Left forelimb (tissue), 1 donor: ENCODE results near the gene ADCY5.

Experiments used
- DNase-seq: peaks from one replicate; pipeline ENCODE4 v3.0.0-alpha.2; 2018; ENCODE audit warnings: low spot score

ADCY5 gene

DNA sequence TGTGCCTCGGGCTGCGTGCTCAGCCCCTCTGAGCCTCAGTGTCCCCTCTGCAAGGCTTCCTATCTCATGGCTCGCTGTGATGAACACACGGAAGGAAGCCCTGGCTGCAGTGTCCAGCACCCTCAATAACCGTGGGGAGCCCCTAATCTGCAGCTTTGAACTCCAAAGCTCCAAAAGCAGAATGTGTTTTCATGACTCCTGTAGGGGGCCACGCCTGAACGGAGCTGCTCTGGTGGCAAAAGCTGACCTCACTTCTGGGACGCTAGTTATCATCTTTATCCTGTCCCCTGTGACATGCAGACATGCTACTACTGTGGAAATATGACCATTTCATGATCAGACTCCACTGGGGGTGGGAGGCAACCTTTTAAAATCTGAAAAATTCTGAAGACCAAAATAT lies 148.3 kb downstream of the ADCY5 start:
- no peak for DNase-seq

DNA sequence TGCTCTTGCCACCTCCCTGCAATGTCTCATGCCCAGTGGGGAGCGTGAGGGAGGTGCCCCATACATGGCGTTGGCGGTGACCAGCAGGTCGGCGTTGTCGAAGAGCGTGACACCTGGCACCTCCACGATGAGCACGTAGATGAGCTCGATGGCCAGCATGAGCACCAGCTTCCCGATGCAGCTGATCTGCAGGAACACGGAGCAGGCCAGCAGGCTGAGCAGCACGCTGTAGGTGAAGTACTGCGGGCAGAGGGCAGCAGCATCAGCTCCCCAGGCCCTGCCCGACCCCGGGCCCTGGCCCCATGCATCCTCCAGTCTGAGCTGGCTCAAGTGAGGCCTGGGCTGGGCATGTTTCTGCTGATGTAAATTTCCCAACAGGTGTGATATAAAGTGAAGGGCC lies 148.8 kb downstream of the ADCY5 start:
- no peak for DNase-seq

DNA sequence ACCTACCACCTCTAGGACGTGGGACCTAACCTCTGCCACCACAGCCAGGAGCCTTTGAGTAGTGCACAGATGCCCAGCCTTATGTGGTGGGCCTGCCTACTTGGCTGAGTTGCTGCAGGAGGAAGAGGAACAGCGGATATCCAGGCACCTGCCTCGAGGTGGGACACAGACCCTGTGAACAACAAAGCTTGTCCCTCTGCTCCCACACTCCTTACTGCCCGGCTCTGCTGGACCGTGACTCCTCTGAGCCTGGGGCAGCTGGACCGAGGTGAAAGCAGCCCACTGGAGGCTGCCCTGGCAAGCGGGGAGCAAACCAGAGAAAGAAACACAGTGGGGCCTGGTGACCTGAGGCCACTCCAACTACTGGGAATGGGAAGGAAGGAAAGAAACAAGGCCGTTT lies 149.3 kb downstream of the ADCY5 start:
- DNase-seq = no peak

DNA sequence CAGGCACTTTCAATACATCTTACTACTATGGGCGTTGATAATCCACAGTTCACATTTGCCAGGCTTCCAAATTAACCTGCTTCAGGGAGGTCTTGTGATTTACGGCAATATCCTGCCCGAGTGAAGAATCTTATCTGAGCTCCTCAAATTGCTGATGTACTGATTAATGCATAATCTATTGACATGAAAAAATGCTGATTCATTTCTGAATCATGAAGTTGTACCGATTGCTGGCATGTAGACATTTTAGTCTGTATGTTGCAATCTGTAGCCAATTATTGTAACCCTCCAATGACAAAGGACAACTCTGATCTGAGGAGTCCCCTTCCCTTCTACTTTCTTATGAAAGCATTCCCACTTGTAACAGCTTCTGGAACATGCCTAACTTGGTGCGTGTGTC lies 150.0 kb downstream of the ADCY5 start:
- DNase-seq = no peak

DNA sequence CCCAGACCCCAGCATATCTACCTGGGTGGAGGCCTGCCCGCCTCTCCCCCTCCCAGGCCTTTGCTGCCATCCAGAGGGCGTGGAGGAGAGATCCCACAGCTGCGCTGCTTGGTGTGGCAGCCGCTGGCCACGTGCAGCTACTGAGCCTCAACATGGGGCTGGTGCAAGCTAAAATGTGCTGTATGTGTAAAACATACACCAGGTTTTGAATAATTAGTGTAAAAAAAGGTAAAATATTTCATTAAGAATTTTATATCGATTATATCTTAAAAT lies 151.3 kb downstream of the ADCY5 start:
- DNase-seq = no peak

DNA sequence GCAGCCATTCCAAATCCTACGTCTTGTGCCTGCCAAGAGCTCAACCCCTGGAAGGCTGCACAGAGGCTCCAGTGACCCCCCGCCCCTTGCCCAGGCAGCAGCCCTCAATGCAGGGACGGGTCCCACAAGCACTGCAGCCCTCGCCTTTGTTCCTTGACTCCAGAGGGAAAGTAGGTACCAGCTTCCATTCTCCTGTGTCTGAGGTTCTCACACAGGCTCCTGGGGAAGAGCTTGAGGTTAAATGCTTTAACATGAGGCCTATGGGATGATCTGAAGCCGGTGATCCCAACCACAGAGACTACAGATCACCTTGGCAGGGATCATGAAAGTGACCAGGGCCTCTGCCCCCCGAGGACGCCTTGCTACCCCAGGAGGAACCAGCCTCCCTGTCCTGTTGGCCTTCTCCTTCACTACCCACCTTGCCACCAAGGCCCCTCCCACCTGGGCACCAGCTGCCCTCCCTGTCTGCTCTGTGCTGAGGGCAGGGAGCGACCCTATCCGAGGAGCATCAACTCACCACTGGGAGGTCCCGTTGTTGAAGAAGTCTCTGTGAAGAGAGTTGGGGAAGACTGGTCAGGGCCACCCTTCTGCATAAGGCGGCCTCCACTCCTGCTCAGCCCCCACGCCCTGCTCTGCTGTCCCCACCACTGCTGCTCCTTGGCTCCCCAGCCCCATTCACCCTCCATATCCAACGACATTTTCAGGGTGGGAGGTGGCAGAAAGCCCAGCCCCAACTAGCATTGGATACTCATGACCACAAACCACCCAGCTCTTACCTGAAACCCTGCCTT lies 151.9 kb downstream of the ADCY5 start:
- DNase-seq = no peak

DNA sequence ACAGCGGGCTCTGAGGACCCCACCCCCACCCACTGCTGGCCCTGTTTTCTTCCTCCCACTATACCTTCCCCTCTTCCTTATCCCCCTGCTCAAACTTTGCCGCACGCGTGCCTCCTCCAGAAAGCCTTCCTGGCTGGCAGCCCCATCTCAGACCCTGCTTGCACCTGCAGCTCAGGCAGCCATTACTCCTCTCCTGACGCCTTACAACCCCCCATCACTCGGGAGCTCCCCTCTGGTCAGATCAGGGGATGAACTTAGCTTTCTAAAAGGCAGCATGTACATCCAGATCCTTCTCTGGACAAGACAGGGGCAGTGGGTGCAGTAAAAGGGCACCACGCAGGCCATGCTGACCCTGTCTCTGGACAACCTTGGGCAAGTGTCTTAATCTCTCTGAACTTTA lies 152.6 kb downstream of the ADCY5 start:
- DNase-seq = no peak

DNA sequence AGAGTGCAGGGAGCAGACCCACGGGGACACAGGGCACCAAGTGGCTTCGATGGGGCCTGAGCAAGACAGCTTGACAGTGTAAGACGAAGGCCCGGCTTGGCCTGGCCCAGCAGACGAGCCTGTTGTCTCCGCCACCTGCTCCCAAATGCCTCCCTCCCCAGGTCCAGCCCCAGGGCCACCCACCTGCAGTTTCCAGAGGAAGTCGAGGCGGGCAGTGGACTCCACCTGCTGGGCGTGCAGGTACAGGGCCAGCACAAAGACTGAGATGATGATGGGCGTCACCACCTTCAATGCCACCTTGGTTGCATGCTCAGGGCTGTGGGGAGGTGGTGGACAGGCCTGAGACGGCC lies 153.0 kb downstream of the ADCY5 start:
- no peak for DNase-seq

DNA sequence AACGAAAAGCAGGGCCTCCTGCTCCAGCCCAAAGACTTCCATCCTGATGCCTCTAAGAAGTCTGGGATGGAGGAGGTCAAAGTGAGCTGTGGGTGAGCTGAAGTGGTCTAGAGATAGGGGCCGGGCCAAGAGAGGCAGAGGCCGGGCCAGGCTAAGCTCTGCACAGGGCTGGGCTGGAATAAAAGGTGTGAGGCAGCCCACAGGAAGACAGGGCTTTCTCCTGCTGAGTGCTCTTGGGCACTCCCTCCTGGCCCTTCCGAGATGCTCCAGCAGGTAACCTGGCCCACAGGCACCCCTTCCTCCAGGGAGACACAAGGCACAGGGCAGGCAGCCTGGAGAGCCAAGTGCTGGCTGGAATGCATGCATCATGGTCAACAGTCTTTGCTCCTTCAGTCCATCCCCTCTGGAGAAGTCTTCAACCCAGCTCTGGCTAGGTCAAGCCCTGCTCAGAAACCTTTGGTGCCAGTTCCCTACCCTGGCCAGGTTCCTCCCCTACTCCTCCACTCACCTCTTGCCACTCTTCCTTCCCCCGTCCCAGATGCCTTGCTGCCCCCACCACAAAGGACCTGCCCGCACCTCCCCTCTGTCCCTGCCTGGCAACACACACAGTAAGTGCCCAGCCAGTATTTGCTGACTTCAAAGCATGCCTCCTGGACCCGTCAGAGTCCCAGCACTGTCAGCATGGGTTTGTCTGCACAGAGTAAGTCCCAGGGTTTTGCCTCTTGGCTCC lies 153.6 kb downstream of the ADCY5 start:
- DNase-seq = no peak

DNA sequence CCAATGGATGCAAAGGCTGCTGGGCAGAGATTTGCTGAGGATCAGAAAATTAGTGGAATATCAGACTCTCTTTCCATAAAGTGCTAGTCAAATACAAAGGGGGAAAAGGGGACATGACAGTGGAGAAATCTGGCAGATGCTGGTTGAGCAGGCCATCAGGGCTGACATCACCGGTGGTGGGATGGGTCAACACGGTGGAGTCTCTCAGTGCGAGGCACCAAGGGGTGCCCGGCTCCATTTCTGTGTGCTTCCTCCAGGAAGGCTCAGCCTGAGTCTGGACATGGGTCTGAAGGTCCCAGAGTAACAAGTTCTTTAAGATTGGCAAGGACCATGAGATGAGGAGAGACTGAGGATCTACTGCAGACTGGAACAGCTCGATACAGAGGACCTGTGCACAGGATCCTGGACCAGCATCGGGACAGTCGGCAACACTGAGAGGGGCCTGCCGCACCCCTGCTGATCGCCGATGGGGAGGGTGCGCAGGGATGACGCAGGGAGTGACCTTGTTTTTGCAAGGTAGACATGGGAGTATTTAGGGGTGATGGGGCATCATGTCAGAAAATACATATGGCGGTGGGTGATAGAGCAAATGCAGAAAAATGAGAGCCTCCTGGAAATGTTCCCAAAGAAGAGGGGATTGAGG lies 154.5 kb downstream of the ADCY5 start:
- peak; percentile 34 for DNase-seq

DNA sequence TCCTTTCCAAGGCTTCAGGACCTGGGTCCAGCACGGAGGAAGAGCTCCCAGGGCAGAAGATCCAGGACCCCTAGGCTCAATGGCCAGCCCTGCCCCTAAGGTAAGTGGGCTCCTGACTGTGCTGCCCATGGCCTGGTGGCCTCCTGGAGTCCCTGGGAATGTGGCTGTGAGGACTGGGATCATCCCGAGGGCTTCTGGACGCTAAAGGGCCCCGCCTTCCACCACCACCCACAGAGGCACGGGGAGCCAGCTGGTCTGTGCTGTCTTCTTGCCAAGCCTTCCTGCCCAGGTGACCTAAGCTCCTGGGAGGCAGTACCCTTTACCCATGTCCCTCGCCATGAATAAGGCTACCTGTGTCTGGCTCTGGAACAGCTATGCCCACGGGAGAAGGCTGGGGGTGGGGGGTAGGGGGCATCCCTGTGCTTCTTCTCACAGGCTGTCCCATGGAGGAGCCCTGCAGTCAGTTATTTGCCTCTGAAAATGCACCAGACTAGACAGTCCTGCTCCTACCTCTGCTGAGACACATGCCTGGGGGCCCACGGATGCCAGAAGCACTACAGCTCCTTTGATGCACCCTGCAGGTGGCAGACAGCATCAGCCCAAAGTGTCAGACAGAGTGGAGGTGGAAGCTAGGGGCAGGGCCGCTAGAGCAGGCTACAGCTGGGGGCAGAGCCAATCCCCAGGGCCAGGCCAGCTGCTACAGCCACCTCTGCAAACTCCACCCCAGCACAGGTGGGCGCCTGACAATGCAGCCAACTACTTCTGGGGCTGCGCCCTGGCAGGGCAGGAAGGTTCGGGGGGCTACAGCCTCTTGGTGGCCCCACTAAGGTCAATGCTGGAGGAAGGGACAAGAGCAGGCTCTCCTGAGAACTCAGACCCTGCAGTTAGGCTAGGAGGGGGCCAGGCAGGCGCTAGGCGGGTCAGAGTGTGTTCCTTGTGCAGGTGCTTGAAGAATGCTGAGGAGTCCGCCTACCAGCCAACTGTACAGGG lies 156.3 kb downstream of the ADCY5 start:
- peak; percentile 33 for DNase-seq

DNA sequence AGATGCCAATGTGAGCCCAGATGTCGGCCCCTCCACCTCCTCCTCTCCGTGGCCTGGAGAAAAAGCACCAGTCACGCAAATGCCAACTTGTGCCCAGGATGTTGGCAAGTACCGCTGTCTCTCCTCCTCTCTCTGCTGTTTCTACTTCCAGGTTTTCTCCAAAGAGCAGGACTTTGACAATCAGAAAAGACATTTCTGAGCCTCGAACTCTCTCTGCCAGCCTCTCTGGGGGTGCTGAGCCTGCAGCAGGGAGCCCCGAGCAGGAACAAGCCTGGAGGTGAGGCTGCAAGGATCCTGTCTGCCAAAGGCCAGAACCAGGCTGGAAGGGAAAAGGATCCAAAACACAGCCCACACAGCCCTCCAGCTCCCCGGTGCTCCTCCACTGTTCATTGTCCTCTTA lies 157.5 kb downstream of the ADCY5 start:
- peak; percentile 28 for DNase-seq

DNA sequence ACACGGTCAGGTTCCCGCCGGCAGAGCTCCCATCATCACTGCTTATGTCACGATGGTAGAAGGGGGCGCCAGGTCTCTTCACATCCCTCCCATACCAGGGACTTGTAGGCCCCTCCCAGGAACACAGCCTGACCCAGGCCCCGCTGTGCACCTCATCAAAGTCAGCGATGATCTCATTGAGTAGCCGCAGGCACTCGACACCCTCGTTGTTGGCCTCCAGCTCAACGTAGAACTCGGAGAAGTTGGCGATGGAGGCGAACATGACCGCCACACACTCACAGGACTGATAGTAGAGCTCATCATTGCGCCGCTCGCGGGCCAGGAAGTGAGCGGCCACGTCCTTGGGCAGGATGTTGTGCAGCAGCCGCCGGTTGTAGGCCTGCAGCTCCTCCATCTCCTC lies 157.9 kb downstream of the ADCY5 start:
- peak; percentile 42 for DNase-seq

DNA sequence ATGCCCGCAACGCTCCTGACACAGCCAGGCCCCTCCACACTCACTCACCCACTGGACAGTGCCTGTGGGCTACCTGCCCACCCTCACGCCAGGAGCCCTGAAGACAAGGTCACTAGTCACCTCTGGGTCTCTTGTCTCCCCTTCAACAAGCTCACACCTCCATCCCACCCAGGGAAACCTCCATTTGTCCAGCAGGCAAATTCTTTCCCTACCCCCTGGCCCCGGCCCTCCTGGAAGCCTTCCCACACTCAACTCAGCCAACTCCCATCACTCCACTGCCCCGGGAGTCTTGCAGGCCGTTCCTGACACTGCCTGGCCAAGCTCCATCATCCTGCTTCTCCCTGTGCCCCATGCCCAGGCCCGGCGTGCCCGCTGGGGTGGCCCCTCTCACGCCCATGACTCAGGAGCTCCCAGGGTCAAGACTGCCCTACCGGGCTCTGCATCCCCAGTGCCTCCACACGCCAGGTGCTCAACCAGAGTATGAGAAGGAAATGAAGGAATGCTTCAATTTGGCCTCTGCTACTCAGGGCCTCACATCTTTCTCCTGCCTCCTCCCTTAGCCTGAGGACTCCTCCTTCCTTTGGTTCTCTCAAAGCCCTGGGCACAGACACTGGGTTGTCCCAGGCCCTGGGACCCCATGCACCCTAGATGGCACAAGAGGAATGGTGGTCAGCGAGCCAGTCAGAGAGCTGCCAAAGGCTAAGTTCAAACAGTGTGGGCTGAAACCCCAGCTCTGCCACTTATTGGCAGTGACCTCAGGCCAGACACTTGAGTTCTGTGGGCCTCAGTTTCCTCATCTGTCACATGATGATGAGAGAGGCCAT lies 158.6 kb downstream of the ADCY5 start:
- DNase-seq = peak; percentile 55

DNA sequence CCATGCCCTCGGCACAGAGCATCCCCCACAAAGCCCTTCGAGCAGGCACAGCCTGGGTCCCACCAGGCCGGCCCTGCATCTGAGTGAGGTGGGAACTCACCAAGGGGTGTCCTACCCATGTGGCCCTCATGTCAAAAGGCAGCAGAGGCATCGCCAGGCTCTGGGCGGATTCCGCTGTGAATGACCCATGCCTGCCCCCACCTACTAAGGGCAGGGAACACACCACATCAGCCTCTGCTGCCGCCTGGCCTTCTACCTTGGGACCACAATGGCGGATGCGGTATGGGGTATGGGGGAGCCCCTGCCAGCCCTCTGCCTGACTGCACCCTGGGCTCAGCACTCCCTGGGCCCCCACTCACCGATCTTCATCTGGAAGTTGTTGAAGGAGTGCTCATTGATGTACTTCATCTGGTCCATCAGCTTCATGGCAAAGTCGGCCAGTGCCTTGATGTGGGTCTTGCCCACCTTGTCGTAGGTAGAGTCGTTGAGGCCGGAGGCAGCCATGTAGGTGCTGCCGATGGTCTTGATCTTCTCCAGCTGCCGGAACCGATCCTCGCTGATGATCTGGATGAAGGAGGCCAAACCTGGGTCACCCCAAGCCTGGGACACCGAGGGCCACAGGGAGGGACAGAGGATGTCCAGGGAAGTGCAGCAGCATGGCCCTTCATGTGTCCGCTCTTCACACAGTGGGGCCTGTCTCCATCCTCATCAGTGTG lies 159.3 kb downstream of the ADCY5 start:
- DNase-seq = peak; percentile 69

DNA sequence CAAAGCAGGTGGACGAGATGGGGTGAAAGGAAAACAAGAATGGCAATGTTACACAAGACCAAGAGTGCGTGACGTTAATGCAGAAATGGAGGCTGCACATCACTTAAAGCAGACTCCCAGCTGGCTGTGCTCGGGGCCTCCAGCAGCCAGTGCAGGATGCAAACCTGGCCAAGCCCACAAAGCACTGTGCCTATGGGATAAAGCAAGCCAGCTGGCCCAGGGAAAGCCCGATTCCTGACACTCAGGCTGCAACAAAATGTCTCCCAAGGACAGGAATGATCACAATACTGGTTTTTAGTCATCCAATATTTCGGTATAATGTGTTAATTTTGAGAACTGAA lies 161.0 kb downstream of the ADCY5 start:
- peak; percentile 3 for DNase-seq

DNA sequence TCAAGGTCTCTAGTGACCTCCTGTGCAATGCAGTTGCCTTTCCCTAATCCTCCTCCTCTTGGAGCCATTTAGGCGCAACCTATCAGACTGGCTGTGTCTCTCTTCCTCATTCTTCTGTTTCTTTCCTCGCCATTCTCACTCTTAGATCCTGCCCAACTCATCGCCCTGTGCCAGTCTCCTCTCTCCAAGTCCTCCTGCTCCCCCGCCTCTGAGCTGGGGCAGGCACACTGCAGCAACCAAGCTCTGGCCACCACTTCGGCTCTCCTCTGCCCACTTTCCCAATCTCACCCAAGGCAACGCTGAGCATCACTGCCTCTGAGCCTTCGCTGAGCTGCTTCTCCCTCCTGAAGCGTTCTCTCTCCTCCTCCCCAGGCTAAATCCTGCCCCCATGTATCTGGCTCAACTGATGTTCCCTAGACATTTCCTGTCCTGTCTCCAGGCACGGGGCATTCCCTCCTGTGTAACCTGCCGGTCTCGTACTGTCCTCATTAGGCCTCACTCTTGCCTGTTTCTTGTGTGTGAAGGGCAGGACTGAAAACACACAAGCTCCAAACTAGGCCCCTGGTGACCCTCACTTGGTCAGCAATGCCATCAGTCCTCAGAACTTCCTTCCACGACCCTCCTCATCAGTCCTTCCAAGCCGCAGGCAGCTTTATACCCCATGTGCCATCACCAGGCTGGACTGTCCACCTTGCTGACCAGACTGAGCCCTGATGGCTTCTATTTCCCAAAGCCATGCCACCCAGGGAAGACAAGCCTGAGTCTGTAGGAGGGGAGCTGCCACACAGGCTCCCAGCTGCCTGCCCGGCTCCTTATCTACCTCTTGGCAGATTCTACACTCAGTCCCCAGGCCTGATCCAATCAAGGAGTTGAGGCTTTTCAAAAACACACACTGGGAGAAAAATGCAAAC lies 161.6 kb downstream of the ADCY5 start:
- DNase-seq = peak; percentile 47

DNA sequence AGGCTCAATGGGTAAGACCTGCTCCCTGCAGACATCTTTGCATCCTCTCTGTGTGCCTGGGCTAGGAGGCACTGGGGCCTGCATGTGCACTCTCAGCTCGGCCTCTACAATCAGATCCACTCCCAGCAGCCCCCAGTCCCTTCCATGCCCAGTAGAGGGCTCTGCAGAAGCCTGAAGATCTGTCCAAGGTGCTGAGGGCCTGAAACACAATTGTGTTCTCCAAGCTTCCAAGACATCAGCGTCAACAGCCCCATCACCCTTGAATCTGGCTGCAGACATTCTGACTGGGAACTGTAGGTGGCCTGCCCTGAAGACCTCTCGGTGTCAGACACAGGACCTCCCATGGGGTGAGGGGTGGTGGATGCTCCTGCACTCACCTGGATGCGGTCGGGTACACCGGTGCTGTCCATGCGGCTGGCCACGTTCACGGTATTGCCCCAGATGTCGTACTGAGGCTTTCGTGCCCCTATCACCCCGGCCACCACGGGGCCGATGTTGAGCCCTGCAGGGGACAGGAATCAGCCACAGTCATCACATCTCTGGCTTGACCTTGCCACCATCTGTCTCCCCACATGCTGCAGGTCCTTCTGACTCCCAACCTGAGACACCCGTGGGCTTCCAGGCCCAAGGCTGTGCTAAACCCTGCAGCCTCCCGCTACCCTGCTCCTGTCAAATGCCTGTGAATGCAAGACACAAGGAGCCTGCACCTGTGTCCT lies 162.4 kb downstream of the ADCY5 start:
- DNase-seq = peak; percentile 59

DNA sequence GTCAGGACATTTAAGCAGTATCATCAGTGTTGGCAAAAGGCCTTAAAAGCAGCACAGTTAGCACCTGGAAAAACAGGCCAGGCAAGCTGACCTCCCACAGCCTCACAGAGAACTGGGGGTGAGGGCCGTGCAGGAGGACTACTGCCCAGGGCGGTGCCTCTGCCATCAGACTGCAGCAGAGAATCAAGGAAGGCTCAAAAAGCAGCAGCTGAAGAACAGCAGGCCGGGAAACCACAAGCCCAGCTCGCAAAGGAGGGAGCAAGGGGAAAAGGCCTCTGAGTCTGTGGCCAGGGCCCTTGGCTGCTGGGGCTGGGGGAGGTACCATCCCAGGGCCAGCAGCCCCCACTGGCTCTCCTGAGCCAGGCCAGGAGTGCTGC lies 163.0 kb downstream of the ADCY5 start:
- DNase-seq = peak; percentile 47
